HG02571 (cell line): ENCODE data around the gene GJD3.
"Not testable (repeated sequence)": the region's sequence is repeated elsewhere in the genome, so short reads cannot be mapped to it uniquely, and the experiment has no call there.

Source experiments
- ATAC-seq: cut with Tn5 transposase; IDR thresholded peaks from one replicate; pipeline ENCODE4 v1.9.1; 2021; ENCODE audit warnings: mild to moderate bottlenecking, moderate library complexity; ENCODE audit not compliant: unreplicated experiment

Gene GJD3

DNA sequence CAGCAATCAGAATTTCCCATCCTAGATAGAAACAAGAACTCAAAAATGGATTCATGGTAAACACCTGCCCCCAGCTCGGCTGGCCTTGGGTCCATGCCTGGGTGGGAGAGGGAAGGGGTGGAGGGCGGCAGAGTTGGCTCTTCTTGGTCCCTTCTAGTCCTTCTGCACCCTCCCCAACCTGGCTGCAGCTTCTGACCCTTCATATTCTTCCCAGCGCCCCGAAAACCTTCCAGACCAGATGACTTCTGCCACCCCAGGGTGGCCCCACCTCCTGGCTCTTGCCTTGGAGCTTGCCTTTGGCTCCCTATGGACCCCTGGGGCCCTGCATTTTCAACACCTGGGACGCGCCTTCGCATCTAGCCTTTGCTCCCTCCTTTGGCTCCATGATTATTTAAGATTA, 5.4 kb upstream of the GJD3 start:
- ATAC-seq: no peak

DNA sequence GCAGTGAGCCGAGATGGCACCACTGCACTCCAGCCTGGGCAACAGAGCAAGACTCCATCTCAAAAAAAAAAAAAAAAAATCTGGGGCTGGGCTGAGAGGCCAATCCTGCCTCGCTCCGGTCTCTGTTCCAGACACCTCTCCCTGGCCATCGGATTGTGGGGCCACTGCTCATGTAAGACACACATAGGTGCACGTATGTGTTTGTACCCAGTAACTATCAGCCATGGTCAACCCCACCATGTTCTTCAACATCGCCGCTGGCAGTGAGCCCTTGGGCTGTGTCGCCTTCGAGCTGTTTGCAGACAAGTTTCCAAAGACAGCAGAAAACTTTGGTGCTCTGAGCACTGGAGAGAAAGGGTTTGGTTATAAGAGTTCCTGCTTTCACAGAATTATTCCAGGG, 3.2 kb upstream of the GJD3 start:
- ATAC-seq: not testable (repeated sequence)

DNA sequence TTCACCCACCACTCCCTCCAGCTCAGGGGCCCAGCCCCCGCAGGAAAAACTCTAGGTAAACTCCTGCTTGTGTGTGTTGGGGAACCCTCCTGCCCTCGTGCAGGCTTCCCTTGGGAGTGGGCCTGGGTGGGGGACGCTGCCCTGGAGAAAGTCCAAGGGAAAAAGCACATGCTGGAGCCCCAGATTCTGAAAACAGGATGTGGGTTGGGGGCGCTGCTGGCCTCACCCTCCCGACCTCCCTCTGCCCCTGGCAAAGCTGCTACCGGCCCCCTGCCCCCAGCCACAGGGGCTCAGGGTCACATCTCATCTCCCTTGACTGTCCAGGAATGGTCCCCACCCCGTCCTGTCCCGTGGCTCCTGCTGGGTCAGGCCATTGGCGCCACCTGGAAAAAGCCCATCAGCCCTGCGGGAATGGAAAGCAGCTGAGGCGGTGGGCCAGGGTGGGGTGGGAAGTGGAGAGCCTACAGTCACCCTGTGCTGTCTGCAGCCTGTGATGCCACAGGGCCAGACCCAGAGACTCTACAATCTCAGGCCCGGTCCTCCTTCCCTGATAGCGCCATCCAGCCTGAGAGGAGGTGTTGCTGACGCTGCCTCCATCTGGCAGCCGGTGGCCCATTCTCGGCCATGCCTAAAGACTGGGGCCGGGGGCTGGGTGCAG, 2.5 kb upstream of the GJD3 start:
- no peak for ATAC-seq

DNA sequence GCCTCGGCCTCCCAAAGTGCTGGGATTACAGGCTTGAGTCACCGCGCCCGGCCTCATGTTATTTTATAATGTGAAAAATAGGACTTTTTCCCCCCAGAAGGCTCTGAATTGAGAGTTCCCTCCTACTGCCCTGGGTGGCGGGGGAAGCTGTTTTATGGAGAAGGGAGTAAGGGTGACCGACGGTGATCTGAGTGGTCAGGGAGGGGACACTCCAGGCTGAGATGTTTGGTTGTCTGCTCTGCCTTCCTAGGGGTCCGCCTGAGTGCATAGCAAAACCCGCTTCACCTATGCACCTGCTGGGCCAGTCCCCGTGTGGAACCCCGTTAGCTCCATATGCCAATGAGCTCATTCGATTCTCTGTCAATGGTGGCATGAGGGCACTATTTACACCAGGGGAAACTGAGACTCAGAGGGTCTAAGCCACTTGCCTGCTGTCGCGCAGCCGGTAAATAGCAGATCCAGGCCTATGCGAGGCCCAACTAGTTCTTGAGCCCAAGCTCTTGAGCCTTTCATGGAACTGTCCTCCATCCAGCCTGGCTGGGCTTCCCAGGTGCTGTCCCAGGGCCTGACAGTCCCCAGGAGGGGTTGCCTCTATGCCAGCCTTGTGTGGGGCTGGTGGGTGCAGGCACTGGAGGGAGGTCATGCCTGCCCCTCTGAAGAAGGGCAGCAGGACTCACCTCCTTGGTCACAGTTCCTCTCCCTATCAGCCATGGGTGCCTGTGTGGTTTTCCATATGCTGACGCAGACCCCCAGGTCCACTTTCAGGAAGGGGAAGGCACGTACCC, 1.7 kb upstream of the GJD3 start:
- no peak for ATAC-seq

DNA sequence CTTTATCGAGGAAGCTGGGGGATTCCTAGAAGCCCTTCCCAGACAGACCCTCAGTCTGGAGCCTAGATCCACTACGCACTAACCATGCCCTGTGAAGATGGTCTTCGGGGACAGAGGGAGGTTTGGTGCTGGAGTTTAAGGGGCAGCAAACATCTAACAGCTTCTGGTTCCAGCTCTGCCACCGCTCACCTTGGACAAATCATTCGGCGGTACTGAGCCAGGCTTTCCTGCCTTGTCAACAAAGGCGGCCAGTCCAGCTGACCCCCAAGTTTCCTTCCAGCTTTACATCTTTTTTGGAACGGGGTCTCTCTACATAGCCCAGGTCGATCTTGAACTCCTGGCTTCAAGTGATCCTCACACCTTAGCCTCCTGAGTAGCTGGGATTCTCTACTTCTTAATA, 369 bp upstream of the GJD3 start:
- ATAC-seq: no peak

DNA sequence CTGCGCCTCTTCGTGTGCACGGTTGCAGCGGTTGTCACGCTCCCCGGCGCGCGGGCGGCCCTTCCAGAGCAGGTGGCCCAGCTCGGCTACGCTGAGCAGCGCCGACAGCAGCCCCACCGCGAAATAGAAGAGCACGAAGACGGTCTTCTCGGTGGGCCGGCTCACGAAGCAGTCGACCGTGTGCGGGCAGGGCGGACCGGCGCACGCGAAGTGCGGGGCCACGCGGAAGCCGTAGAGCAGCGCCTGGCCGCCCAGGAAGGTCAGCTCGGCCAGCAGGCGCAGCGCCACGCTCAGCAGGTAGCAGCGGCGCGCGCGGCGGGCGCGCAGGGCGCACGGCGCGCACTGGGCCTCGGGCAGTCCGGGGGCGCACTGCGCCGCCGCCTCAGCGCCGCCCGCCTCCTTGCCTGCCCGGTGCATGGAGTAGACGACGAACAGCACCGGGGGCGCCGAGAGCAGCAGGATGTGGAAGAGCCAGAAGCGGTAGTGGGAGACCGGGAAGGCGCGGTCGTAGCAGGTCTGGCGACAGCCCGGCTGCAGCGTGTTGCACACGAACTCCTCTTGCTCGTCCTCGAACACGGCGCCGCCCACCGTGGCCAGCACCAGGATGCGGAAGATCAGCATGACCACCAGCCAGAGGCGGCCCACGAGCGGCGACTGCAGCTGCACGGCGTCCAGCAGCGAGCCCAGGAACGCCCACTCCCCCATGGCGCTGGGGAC, 1.3 kb downstream of the GJD3 start:
- no peak for ATAC-seq

DNA sequence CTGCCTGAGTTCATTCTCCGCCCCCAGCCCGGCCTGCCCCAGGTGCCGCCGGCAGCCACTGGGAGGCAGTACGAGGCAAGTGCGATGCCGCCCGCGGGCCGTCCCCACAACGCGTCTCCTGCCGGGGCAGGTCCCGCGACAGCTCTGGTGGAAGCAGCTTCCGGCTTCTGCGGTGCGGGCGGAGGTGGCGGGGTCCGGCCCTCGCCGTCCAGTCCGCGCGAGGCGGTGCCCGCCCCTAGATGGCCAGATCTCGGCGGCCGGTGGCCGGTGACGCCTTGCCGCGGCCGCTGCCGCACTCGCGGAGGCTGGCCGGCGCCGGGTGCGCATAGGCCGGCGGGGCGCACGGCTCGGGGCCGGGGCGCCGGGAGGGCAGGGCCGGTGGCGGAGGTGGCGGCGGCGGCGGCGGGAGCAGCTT, 1.8 kb downstream of the GJD3 start:
- ATAC-seq: no peak

DNA sequence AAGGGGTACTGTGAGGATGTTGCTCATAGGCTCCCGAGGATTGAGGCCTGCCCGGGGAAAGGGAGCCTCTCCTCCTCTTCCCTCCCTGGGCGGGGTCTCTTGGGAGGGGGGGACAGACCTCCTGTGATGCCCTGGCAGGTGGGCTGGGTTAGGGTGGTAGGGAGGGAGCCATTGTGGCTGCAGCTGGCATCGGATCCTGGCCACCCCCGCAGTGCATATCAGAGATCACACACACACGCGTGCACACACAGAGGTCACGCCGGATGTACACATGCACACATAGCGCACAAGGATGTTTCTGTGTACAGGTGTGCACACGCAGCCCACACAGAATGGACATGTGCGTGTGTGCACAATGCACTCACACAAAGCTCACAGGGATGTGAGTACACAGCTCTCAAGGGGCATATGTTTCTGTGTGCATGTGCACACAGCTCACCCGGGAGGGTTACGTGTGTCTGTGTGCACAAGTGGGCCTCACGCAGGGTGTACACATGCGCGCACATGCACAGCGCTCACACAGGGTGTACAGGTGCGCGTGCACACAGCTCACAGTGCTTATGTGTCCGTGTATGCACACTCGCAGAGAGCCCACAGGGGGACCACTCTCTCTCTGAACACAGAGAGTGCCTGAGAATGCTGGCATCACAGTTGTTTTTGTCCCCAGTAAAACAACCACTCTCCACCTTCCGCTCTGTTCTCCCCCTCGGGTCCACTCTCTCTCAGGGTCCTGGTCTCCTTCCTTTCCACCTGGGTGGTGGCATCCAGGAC, 2.4 kb downstream of the GJD3 start:
- no peak for ATAC-seq

DNA sequence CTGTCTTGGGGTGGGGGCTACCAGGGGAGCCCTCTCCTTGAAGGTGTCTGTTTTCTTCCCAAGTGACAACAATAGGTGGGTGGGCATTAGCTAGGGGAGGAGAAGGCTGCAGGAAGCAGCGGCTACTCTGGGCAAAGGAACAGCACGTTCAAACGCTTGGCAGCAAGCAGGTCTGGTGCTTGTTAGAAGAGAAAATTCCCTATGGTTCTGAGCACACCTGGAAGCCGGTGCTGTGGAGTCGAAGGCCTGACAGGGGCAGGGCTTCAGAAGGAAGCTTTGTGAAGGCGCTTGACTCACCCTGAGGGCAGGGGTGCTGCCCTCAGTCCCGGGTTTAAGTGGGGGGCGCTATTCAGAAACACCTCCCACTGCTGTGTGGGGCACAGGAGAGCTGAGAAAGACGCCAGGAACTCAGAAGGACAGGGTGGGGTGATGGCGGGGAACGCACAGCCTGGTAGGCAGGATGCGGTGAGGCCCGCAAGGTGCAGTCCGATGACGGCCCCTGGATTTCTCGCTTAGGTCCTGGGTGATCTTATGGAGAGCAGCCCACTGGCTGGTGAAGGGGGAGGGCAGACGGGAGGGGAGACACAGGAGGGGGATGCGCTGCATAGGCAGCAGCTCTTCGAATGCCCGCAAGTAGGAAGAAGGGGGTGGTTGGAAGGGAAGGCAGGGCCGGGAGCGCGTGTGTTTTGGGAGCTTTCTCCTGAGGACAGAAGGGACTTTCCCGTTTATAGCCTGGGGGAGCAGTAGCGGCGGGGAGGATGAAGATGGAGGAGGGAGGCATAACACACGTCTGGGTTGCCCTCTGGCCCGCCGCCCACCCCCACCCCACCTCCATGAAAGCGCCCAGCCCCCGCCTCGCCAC, 3.2 kb downstream of the GJD3 start:
- no peak for ATAC-seq

DNA sequence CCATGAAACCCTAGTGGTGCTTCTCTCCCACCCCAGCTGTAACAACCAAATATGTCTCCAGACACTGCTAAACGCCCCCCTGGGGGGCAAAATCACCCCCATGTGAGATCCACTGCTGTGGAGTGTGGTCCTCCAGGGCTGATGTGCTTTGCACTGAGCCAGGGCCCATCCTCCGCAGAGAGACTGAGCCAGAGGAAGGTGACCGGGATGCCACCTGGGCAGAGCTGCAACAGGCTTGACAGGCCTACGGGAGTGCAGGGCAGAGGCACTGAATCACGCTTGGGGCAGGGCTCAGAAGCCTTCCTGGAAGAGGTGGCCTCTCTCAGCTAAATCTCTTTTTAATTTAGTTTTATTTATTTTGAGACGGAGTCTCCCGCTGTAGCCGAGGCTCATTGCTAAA, 4.4 kb downstream of the GJD3 start:
- ATAC-seq: no peak

DNA sequence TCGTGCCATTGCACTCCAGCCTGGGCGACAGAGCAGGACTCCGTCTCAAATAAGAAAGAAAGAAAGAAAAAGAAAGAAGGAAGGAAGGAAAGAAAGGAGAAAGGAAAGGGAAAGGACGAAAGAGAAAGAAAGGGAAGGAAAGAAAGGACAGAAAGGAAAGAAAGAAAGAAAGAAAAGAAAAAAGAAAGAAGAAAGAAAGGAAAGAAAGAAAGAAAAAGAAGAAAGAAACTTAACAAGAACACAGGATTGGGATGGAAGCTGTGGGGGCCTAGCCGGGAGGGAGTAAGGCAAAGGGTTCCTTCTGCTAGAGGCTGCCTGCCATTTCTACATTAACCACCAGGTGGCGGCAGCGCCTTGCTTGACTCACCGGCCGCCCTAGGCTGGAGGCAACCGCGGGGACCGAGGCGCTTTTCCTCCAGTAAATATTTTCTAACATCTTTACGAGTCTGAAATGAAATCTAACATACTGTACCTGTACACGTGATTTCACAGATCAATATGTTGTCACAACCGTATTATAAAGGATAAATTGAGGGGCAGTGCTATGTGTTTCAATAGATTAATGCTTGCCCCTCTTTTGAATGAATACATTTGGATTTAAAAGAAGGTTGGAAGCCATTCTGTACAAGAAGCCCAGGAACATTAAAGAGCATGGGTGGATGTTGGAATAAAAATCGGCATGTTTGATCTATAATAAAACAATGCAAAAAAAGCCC, 6.1 kb downstream of the GJD3 start:
- no peak for ATAC-seq

DNA sequence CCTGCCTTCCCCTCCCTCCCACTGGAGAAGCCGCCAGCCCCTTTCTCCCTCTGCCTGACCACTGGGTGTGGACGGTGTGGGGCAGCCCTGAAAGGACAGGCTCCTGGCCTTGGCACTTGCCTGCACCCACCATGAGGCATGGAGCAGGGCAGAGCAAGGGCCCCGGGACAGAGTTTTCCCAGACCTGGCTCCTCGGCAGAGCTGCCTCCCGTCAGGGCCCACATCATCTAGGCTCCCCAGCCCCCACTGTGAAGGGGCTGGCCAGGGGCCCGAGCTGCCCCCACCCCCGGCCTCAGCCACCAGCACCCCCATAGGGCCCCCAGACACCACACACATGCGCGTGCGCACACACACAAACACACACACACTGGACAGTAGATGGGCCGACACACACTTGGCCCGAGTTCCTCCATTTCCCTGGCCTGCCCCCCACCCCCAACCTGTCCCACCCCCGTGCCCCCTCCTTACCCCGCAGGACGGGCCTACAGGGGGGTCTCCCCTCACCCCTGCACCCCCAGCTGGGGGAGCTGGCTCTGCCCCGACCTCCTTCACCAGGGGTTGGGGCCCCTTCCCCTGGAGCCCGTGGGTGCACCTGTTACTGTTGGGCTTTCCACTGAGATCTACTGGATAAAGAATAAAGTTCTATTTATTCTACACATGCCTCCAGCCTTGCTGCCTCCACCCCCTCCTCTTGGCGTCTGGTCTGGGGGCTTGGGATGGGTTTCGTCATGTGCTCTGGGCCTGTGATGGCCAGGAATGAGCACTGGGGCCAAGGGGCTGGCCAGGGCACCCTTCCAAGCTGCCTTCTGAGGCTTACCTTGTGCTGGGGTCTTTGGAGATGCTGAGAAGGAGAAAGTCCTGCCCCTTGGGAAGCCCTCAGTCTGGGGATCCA, 7.3 kb downstream of the GJD3 start:
- no peak for ATAC-seq

DNA sequence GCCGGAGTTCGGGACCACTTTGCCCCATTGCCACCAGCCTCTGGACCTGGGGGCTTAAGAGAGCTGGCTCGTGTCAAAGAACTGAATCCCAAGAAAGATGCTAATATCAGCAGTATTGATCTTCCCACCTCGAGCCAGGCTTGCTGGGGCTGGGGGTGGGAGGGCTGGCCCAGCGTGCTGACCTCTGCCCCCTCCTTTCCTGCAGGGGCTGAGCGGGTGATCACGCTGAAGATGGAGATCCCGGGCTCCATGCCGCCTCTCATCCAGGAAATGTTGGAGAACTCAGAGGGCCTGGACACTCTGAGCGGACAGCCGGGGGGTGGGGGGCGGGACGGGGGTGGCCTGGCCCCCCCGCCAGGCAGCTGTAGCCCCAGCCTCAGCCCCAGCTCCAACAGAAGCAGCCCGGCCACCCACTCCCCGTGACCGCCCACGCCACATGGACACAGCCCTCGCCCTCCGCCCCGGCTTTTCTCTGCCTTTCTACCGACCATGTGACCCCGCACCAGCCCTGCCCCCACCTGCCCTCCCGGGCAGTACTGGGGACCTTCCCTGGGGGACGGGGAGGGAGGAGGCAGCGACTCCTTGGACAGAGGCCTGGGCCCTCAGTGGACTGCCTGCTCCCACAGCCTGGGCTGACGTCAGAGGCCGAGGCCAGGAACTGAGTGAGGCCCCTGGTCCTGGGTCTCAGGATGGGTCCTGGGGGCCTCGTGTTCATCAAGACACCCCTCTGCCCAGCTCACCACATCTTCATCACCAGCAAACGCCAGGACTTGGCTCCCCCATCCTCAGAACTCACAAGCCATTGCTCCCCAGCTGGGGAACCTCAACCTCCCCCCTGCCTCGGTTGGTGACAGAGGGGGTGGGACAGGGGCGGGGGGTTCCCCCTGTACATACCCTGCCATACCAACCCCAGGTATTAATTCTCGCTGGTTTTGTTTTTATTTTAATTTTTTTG, 8.5 kb downstream of the GJD3 start:
- ATAC-seq: no peak

DNA sequence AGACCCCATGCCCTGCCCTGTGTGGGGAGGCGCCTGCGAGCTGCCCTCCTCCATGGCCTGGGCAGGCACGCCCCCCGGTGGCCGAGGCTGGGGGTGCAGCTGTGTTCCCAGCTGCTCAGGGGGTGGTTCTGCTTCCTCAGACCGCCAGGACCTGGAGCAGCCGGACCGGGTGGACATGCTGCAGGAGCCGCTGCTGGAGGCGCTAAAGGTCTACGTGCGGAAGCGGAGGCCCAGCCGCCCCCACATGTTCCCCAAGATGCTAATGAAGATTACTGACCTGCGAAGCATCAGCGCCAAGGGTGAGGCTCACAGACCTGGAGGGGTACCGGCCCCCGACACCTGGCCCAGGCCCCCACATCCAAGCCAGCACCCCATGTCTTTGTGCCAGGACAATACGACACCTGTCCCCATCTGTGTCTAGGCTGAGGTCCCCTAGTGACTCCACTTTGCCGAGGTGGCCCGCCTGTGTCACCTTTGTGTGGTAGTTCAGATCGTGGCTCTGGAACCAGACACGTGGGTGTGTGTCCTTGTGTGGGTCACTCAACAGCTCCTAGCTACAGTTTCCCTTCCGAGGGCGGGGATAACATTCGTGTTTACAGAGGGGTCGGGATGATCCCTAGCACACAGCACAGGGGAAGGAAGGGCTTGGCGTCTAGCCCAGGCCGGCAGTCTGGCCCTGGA, 9.3 kb downstream of the GJD3 start:
- ATAC-seq: no peak

DNA sequence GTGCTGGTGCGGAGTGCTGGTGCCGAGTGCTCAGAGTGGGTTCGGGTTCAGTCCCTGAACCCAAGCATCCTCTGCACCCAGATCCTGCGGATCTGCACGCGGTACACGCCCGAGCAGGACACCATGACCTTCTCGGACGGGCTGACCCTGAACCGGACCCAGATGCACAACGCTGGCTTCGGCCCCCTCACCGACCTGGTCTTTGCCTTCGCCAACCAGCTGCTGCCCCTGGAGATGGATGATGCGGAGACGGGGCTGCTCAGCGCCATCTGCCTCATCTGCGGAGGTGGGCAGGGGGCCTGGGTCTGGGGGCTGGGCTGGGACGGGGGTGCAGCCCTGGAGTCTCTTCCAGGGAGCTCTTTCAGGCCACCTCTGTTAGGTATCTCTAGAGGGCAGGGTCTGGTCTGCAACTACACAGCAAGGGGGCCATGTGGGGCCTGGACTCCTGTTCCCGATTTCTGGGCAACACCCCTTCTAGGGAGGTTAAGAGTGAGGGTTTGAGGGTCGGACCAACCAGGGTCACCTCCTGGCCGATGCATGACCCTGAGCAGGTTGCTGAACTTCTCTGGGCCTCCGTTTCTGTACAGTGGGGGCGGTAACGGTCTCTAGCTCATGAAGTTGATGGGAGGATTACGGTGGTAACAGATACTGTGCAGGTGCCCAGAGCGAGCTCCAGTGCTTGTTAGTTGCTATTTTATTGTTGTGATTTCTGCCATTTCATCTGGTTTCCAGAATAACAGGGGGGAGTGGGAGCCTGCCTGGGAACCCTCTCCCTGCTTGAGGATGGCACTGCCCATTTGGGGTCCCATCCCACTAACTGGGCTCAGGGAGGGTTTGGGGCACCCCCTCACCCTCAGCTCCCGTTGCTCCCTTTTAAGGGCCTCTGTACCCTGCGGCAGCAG, 10.1 kb downstream of the GJD3 start:
- ATAC-seq: no peak

DNA sequence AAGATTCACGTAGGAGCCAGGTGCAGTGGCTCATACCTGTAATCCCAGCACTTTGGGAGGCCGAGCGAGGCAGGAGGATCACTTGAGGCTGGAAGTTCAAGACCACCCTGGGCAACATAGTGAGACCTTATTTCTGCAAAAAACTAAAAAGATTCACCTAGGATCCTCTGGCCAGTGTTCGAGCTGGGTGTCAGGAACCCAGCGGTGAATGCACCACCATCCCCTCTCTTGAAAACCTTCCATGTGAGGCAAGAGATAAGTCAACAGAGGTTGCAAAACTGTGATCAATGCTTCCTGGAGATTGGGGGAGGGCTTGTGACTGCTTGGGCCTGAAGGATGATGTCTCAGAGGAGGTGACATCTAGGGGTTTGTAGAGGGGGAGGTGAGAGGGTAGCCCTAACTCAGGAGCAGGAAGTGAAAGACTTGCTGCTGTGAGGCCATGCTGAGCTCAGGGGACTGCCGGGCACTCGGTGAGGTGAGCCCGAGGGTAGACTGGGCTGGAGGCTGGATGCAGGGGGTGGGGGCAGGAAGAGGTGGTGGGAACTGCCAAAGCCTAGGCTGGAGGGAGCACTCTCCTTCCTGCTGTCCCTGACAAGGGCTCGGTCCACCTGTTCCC, 11.7 kb downstream of the GJD3 start:
- no peak for ATAC-seq
